ENCODE results near the gene TBCE. TPM values are rescaled to one million over a fixed set of nuclear protein-coding genes. Genes with fewer than 3 reads are reported as not detected.

Gene TBCE
- total and polyA plus RNA-seq, 5 donors from 2014 or later, result 13.9 to 21.4 (median 19.7) TPM

- Mint-ChIP-seq H3K36me3 (peaks cover 27% of the 10 kb centered on the region), H3K9me3 (peaks cover 0 to 2% (median 0%) of the 10 kb centered on the region in 7 donors), H3K27me3 (no peaks in the 10 kb centered on the region), H3K4me3 (no peak overlapping the region), H3K27ac (no peak overlapping the region), H3K4me1 (peaks cover 12 to 25% (median 22%) of the 10 kb centered on the region in 4 donors)
- no peaks in the 10 kb centered on the region for H3K9me3 ChIP-seq (ENCODE audit: control insufficient read depth in 2 of 2, low read length in 2 of 2)
- no peak overlapping the region for H3K4me3 ChIP-seq (ENCODE audit: low read depth, low read length)
- no peak for DNase-seq
- H3K27ac ChIP-seq (ENCODE audit: insufficient read depth, low read length, poor library complexity, severe bottlenecking), result no peak overlapping the region
- no peak for ATAC-seq (ENCODE audit: low read depth in 2 of 2)
- peaks cover 10% of the 10 kb centered on the region for H3K4me1 ChIP-seq (ENCODE audit: control insufficient read depth, insufficient read depth, low read length, poor library complexity, severe bottlenecking)
- H3K36me3 ChIP-seq (ENCODE audit: control insufficient read depth, insufficient read depth, low read length), result peaks cover under 1% of the 10 kb centered on the region
- H3K27me3 ChIP-seq (ENCODE audit: control insufficient read depth, insufficient read depth, low read length), result no peaks in the 10 kb centered on the region
These were observed 60.2 kb downstream of the TBCE start for GRCh38 chr1:235427447-235427846.

GRCh38 chr1:235429143-235429542 is 61.9 kb downstream of the TBCE start:
- Histone ChIP-seq H3K4me1 (ENCODE audit: control insufficient read depth, insufficient read depth, low read length, poor library complexity, severe bottlenecking) (no peaks in the 10 kb centered on the region), H3K27me3 (ENCODE audit: control insufficient read depth, insufficient read depth, low read length) (no peaks in the 10 kb centered on the region), H3K27ac (ENCODE audit: insufficient read depth, low read length, poor library complexity, severe bottlenecking) (no peak overlapping the region), H3K4me3 (ENCODE audit: low read depth, low read length) (no peak overlapping the region), H3K9me3 (ENCODE audit: control insufficient read depth in 2 of 2, low read length in 2 of 2) (no peaks in the 10 kb centered on the region), H3K36me3 (ENCODE audit: control insufficient read depth, insufficient read depth, low read length) (peaks cover 8% of the 10 kb centered on the region)
- H3K4me1 Mint-ChIP-seq, result peaks cover 4 to 10% (median 8%) of the 10 kb centered on the region in 4 donors
- peaks cover 25% of the 10 kb centered on the region for H3K36me3 Mint-ChIP-seq
- no peaks in the 10 kb centered on the region for H3K27me3 Mint-ChIP-seq
- no peak for DNase-seq
- peaks cover 0 to 2% (median 0%) of the 10 kb centered on the region in 7 donors for H3K9me3 Mint-ChIP-seq
- ATAC-seq (ENCODE audit: low read depth in 2 of 2), result no peak
- H3K27ac Mint-ChIP-seq, result no peak overlapping the region
- no peak overlapping the region for H3K4me3 Mint-ChIP-seq

- Histone ChIP-seq H3K4me1 (ENCODE audit: control insufficient read depth, insufficient read depth, low read length, poor library complexity, severe bottlenecking) (no peaks in the 10 kb centered on the region), H3K36me3 (ENCODE audit: control insufficient read depth, insufficient read depth, low read length) (peaks cover 14% of the 10 kb centered on the region), H3K27me3 (ENCODE audit: control insufficient read depth, insufficient read depth, low read length) (no peaks in the 10 kb centered on the region), H3K4me3 (ENCODE audit: low read depth, low read length) (no peak overlapping the region), H3K27ac (ENCODE audit: insufficient read depth, low read length, poor library complexity, severe bottlenecking) (no peak overlapping the region), H3K9me3 (ENCODE audit: control insufficient read depth in 2 of 2, low read length in 2 of 2) (no peaks in the 10 kb centered on the region)
- Mint-ChIP-seq H3K4me3 (no peak overlapping the region), H3K27ac (peak overlapping the region in 2 of 3 donors; percentile 42 to 68), H3K9me3 (peaks cover 0 to 2% (median 0%) of the 10 kb centered on the region in 7 donors), H3K27me3 (no peaks in the 10 kb centered on the region), H3K4me1 (peaks cover 4 to 5% (median 4%) of the 10 kb centered on the region in 4 donors), H3K36me3 (peaks cover 20% of the 10 kb centered on the region)
- DNase-seq (no peak), ATAC-seq (ENCODE audit: low read depth in 2 of 2) (no peak)
These were observed 63.8 kb downstream of the TBCE start for GRCh38 chr1:235430991-235431390.

DNA sequence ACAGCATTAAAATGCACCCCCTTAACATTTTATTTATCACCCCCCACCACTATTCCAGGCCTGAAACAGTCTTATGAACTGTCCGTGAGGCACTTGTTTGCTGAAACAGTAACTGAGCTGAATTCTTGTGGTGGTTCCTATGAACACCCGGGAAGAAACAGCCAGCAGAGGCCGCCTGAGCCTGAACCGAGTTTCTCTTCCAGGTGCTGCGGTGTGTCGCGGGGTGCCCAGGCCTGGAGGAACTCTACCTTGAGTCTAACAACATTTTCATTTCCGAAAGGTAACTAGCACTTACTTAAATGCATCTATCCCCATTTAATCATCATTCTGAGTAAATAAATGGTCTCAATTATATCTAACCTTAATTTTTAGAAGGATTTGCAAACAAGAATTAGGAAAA is 66.8 kb downstream of the TBCE start:
- H3K36me3 Mint-ChIP-seq, result peaks cover 23% of the 10 kb centered on the region
- no peaks in the 10 kb centered on the region for H3K4me1 Mint-ChIP-seq
- H3K27ac Mint-ChIP-seq, result no peak overlapping the region
- Histone ChIP-seq H3K9me3 (ENCODE audit: control insufficient read depth in 2 of 2, low read length in 2 of 2) (no peaks in the 10 kb centered on the region), H3K4me3 (ENCODE audit: low read depth, low read length) (no peak overlapping the region), H3K27me3 (ENCODE audit: control insufficient read depth, insufficient read depth, low read length) (no peaks in the 10 kb centered on the region), H3K4me1 (ENCODE audit: control insufficient read depth, insufficient read depth, low read length, poor library complexity, severe bottlenecking) (no peaks in the 10 kb centered on the region), H3K36me3 (ENCODE audit: control insufficient read depth, insufficient read depth, low read length) (peaks cover 36% of the 10 kb centered on the region), H3K27ac (ENCODE audit: insufficient read depth, low read length, poor library complexity, severe bottlenecking) (no peak overlapping the region)
- H3K27me3 Mint-ChIP-seq, result no peaks in the 10 kb centered on the region
- no peak overlapping the region for H3K4me3 Mint-ChIP-seq
- no peaks in the 10 kb centered on the region for H3K9me3 Mint-ChIP-seq
- DNase-seq, result no peak
- ATAC-seq (ENCODE audit: low read depth in 2 of 2), result no peak

DNA sequence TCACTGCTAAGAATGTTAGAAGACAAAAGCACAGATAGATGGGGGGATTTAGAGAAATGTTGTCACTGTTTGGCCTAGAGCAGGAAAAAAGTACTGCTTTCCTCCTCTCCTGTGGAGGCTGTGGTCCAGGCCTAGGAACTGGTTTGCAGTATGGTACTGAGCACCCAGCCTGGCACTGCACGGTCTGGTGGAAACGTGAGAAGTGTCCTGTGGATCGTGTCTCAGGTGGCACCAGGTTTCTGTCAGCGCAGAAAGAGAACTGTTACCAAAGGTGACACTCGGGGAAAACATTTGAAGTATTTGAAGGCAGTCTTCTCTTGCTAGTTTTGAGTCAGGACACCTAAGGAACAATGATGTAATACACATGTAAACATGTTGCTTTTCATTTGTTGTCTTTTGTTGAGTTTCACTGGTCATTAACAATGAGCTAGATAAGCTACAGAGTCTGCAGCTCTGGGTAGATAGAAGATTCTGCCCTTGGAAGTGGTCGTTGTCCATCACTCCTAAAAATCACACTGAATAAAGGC is 74.0 kb downstream of the TBCE start:
- DNase-seq (no peak), ATAC-seq (ENCODE audit: low read depth in 2 of 2) (no peak)
- H3K36me3 ChIP-seq (ENCODE audit: control insufficient read depth, insufficient read depth, low read length), result peaks cover 60% of the 10 kb centered on the region
- no peaks in the 10 kb centered on the region for H3K27me3 ChIP-seq (ENCODE audit: control insufficient read depth, insufficient read depth, low read length)
- Mint-ChIP-seq H3K9me3 (no peaks in the 10 kb centered on the region), H3K36me3 (peaks cover 46% of the 10 kb centered on the region), H3K4me1 (no peaks in the 10 kb centered on the region), H3K4me3 (no peak overlapping the region), H3K27me3 (no peaks in the 10 kb centered on the region), H3K27ac (peak overlapping the region in 1 of 3 donors; percentile 24)
- H3K4me1 ChIP-seq (ENCODE audit: control insufficient read depth, insufficient read depth, low read length, poor library complexity, severe bottlenecking), result no peaks in the 10 kb centered on the region
- H3K4me3 ChIP-seq (ENCODE audit: low read depth, low read length), result no peak overlapping the region
- no peaks in the 10 kb centered on the region for H3K9me3 ChIP-seq (ENCODE audit: control insufficient read depth in 2 of 2, low read length in 2 of 2)
- H3K27ac ChIP-seq (ENCODE audit: insufficient read depth, low read length, poor library complexity, severe bottlenecking), result no peak overlapping the region

GRCh38 chr1:235442788-235443429 is 75.7 kb downstream of the TBCE start:
- H3K27ac ChIP-seq (ENCODE audit: insufficient read depth, low read length, poor library complexity, severe bottlenecking), result no peak overlapping the region
- H3K27me3 ChIP-seq (ENCODE audit: control insufficient read depth, insufficient read depth, low read length), result no peaks in the 10 kb centered on the region
- H3K4me3 ChIP-seq (ENCODE audit: low read depth, low read length), result no peak overlapping the region
- Mint-ChIP-seq H3K27ac (peak overlapping the region in 1 of 3 donors; percentile 20), H3K4me3 (no peak overlapping the region), H3K4me1 (no peaks in the 10 kb centered on the region), H3K9me3 (no peaks in the 10 kb centered on the region), H3K27me3 (no peaks in the 10 kb centered on the region), H3K36me3 (peaks cover 46% of the 10 kb centered on the region)
- peaks cover 59% of the 10 kb centered on the region for H3K36me3 ChIP-seq (ENCODE audit: control insufficient read depth, insufficient read depth, low read length)
- H3K9me3 ChIP-seq (ENCODE audit: control insufficient read depth in 2 of 2, low read length in 2 of 2), result no peaks in the 10 kb centered on the region
- DNase-seq (no peak), ATAC-seq (ENCODE audit: low read depth in 2 of 2) (no peak)
- H3K4me1 ChIP-seq (ENCODE audit: control insufficient read depth, insufficient read depth, low read length, poor library complexity, severe bottlenecking), result no peaks in the 10 kb centered on the region

DNA sequence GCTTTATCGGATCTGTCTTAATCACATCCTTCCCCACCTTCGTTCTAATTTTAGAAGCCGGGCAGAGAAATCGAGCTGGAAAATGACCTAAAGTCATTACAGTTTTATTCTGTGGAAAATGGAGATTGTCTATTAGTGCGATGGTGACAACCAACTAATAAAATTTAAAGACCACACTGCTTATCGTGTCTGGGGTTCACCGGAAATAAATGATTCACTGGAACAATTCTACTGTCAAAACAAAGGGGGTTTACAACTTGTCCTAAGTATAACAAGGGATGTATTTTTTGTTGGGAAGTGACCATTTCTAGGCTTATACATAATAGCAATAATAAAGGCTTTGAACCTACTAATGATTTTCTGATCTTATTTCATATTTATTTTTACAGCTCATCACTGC is 81.4 kb downstream of the TBCE start:
- no peak overlapping the region for H3K4me3 Mint-ChIP-seq
- H3K27ac ChIP-seq (ENCODE audit: insufficient read depth, low read length, poor library complexity, severe bottlenecking), result no peak overlapping the region
- H3K36me3 ChIP-seq (ENCODE audit: control insufficient read depth, insufficient read depth, low read length), result peaks cover 50% of the 10 kb centered on the region
- DNase-seq (no peak), ATAC-seq (ENCODE audit: low read depth in 2 of 2) (no peak)
- H3K4me1 ChIP-seq (ENCODE audit: control insufficient read depth, insufficient read depth, low read length, poor library complexity, severe bottlenecking), result no peaks in the 10 kb centered on the region
- peaks cover 31% of the 10 kb centered on the region for H3K36me3 Mint-ChIP-seq
- no peaks in the 10 kb centered on the region for H3K4me1 Mint-ChIP-seq
- H3K27ac Mint-ChIP-seq, result no peak overlapping the region
- no peaks in the 10 kb centered on the region for H3K9me3 ChIP-seq (ENCODE audit: control insufficient read depth in 2 of 2, low read length in 2 of 2)
- no peaks in the 10 kb centered on the region for H3K27me3 ChIP-seq (ENCODE audit: control insufficient read depth, insufficient read depth, low read length)
- H3K27me3 Mint-ChIP-seq, result no peaks in the 10 kb centered on the region
- H3K4me3 ChIP-seq (ENCODE audit: low read depth, low read length), result no peak overlapping the region
- H3K9me3 Mint-ChIP-seq, result no peaks in the 10 kb centered on the region

GRCh38 chr1:235450433-235450832 is 83.2 kb downstream of the TBCE start:
- Histone ChIP-seq H3K9me3 (ENCODE audit: control insufficient read depth in 2 of 2, low read length in 2 of 2) (no peaks in the 10 kb centered on the region), H3K36me3 (ENCODE audit: control insufficient read depth, insufficient read depth, low read length) (peaks cover 41% of the 10 kb centered on the region), H3K4me3 (ENCODE audit: low read depth, low read length) (no peak overlapping the region), H3K4me1 (ENCODE audit: control insufficient read depth, insufficient read depth, low read length, poor library complexity, severe bottlenecking) (no peaks in the 10 kb centered on the region), H3K27me3 (ENCODE audit: control insufficient read depth, insufficient read depth, low read length) (no peaks in the 10 kb centered on the region), H3K27ac (ENCODE audit: insufficient read depth, low read length, poor library complexity, severe bottlenecking) (no peak overlapping the region)
- peaks cover 0 to 1% (median 0%) of the 10 kb centered on the region in 4 donors for H3K4me1 Mint-ChIP-seq
- no peaks in the 10 kb centered on the region for H3K27me3 Mint-ChIP-seq
- H3K9me3 Mint-ChIP-seq, result no peaks in the 10 kb centered on the region
- DNase-seq (no peak), ATAC-seq (ENCODE audit: low read depth in 2 of 2) (no peak)
- H3K27ac Mint-ChIP-seq, result no peak overlapping the region
- peaks cover 24% of the 10 kb centered on the region for H3K36me3 Mint-ChIP-seq
- H3K4me3 Mint-ChIP-seq, result no peak overlapping the region

Measured in CD4-positive, CD25-positive, alpha-beta regulatory T cell (primary cell).